ENCODE measurements around the gene GBE1.

The GBE1 gene

GRCh38 chr3:81472600-81473362, 288.7 kb downstream of the GBE1 start:
- H3K4me3 ChIP-seq (ENCODE audit: low read depth, low read length) = no peak overlapping the region
- DNase-seq (ENCODE audit: low read depth, low spot score) = no peak
- TF ChIP-seq CTCF (IDR thresholded peaks at IDR 0.05; ENCODE audit: low read depth, low read length) = no peak
- in situ Hi-C loops (cut with HindIII; ENCODE audit: low sequenced_read_pairs) = no loop called here

- in situ Hi-C loops (cut with HindIII; ENCODE audit: low sequenced_read_pairs) = no loop called here
- no peak for DNase-seq (ENCODE audit: low read depth, low spot score)
- TF ChIP-seq CTCF (IDR thresholded peaks at IDR 0.05; ENCODE audit: low read depth, low read length) = no peak
- H3K4me3 ChIP-seq (ENCODE audit: low read depth, low read length) = no peak overlapping the region
These were observed 290.7 kb downstream of the GBE1 start for GRCh38 chr3:81470524-81471278.

DNA sequence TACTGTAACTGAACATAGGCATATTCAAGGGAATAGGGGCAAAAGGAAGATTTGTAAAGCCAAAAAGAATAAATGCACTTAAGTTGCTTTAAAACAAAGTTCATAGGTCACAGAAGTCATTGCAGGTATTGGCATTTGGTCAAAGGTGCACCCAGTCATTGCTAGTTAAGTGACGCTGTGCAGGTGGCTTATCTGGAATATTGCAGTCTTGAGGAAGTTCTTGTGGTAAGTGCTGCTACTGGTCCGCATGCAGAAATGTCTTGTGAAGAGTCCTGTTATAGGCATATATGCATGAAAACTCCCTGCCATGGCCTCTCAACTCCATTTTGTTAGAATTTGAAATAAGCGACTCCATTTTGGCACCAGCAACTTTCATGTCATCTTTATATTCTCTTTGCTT, 293.1 kb downstream of the GBE1 start:
- no peak for DNase-seq (ENCODE audit: low read depth, low spot score)
- no peak overlapping the region for H3K4me3 ChIP-seq (ENCODE audit: low read depth, low read length)
- no peak for TF ChIP-seq CTCF (IDR thresholded peaks at IDR 0.05; ENCODE audit: low read depth, low read length)
- in situ Hi-C loops (cut with HindIII; ENCODE audit: low sequenced_read_pairs) = no loop called here

DNA sequence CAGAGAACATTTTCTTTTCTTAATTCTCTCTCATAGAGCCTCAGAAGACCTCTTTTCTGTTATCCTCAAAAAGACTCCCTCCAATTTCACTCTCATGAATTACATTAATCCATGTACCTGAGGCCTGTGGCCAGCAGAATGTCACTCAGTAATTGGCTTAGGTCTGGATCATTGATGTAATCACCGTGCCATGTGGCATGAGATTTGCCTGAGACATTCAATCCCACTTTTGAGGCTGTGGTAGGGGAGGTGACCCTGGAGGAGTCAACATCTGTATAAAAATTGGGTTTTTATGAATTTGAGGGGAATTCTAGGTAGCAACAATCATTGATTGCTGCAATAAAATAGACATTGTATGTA, 295.3 kb downstream of the GBE1 start:
- in situ Hi-C loops (cut with HindIII; ENCODE audit: low sequenced_read_pairs) = no loop called here
- no peak overlapping the region for H3K4me3 ChIP-seq (ENCODE audit: low read depth, low read length)
- no peak for DNase-seq (ENCODE audit: low read depth, low spot score)
- no peak for TF ChIP-seq CTCF (IDR thresholded peaks at IDR 0.05; ENCODE audit: low read depth, low read length)

DNA sequence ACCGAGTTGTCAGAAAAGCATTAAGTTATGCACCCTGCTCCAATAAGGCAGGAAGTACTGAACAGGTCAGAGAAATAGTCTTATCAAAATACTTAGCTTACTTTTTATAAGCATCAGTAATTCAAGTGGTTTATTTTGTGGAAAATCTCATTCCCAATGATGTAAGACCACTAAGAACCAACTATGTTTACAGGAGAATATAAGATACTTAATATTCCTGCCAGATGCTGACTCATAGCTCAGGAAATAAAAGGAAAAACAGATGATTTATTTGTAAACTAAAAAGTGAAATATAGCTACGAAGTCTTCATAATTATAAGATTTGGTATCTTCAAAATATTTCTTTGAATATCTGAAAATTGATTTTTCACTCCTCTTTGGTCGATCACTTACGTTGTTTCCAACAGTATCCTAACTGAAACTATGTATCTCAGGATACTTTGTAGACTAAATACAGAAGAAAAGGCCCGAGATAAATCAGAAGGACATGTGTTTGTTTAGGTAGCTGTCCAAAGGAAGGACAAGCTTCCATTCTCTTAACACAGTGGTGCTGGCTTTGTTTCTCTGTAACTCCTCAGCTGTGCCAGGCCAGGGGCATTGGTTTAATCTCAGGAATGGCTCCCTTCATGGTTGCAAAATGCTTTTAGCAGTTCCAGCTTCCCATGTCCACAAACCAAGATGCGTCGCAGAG, 295.8 kb downstream of the GBE1 start:
- in situ Hi-C loops (cut with HindIII; ENCODE audit: low sequenced_read_pairs) = no loop called here

More for the DNA sequence above, 295.8 kb downstream of the GBE1 start:
- TF ChIP-seq CTCF (IDR thresholded peaks at IDR 0.05; ENCODE audit: low read depth, low read length) = no peak
- DNase-seq (ENCODE audit: low read depth, low spot score) = peak; percentile 32
- no peak overlapping the region for H3K4me3 ChIP-seq (ENCODE audit: low read depth, low read length)
